GM19025 (cell line): Measurements from ENCODE around the gene ABCA12.

Source experiments
- ATAC-seq: cut with Tn5 transposase; IDR thresholded peaks from one replicate; pipeline ENCODE4 v1.9.1; 2021; ENCODE audit warnings: mild to moderate bottlenecking, low read depth, moderate library complexity; ENCODE audit not compliant: unreplicated experiment

ABCA12 gene

DNA sequence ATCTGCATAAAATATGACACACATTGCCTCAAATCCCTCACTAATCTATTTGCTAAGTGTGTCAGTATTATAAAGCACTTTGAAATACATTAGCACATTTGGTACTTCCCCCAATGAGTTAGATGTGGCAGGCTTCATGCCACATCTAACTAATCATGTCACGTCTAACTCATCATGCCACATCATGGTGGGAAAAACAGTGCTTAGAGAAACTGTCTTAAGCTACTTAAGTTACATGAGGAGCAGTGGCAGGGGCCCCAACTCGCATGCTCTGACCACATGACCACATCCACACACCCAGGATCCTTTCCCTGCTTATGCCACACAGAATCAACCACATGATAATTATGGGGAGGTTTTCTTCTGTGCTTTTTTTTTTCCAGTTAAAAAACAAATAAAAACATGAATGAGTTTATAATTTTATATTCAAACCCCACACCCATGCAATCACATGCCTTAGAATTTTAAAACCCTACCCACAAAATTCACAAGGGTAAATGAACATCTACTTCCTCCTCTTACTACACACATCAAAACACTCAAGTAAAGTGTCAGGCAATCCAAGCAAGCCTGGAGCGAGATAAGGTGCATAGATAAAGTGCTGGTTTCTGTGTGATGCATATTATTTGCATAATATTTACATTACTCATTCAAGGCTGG is 1.6 kb downstream of the ABCA12 start:
- ATAC-seq: peak; percentile 34

DNA sequence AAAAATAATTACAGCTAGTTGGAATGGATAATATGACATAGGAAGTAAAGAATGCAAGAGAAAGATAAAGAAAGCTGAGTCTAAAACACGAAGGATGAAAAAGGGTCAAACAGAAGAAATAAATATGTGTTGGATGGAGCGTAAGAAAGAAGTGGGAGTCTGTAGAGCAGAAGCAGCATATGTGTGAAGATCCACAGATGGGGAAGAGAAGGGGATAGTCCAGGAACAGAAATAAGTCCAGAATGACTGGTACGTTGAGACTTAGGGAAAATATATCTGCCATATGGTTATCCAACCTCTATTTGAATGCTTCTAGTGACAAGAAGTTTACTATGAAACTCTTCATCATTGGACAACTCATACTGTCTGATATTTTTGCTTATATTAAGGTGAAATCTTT is 18.0 kb downstream of the ABCA12 start:
- no peak for ATAC-seq

DNA sequence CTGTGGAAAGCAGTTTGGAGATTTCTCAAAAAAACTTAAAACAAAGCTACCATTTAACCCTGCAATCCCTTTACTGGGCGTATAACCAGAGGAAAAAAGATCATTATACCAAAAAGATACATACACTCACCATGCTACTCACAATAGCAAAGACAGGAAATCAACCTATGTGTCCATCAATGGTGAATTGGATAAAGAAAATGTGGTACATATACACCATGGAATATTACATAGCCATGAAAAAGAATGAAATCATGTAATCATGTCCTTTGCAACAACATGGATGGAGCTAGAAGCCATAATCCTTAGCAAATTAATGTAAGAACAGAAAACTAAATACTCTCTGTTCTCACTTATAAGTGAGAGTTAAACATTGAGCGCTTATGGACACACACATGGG is 18.6 kb downstream of the ABCA12 start:
- ATAC-seq: no peak

DNA sequence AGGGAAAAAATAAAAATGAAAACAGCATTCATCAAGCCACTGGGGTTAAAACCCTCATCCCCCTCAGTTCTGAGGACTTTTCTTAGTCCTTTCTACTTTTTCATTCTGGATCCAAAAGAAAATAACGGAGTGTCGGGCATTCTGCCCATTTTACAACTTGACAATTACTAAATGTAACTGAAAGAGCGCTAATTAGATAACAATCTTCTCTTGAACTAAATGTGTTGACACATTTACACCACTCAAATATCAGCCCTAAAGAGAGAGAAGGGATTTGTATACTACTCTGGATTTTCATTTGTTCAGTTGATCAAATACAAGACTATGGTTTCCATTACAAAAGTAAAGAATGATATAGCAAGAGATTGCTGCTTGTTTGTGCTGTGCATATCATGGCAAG is 27.5 kb downstream of the ABCA12 start:
- ATAC-seq: no peak

DNA sequence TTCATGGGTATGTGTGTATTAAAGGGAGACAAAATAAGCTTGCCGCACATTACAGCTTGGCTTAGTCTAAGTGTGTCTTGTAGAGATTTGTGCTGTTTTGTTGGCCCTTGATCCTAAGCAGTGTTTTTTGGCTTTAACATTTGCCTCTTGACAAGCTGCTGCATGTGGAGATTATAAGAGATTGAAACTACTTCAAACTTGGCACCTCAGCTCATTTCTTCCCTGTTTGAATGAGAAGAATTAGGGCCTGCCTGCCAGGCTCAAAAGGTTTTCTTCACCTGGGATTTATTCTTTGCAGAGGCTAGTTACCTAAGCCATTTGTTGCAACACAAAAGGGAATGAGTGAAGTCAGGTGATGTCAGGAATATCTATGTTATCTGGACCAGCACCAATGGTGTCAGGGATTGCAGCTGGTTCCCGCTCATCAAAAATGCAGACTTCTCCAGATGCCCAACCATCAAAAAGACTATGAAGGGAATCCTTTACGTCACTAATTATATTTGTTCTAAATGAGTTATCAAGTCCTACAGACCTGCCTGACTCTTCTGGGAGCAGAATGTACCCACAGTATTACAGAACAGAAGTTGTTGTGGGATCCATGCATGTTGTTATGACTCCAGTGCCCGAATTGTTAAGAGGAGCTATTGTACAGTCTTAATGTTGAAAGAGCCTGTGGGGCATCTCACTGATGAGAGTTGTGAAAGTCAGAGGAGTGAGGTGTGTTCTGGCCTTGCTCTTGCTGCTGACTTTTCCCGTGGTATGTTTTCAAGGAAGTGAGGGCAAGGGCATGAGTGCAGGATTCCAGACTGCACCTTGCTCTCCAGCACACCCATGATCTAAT is 31.0 kb downstream of the ABCA12 start:
- ATAC-seq: no peak

DNA sequence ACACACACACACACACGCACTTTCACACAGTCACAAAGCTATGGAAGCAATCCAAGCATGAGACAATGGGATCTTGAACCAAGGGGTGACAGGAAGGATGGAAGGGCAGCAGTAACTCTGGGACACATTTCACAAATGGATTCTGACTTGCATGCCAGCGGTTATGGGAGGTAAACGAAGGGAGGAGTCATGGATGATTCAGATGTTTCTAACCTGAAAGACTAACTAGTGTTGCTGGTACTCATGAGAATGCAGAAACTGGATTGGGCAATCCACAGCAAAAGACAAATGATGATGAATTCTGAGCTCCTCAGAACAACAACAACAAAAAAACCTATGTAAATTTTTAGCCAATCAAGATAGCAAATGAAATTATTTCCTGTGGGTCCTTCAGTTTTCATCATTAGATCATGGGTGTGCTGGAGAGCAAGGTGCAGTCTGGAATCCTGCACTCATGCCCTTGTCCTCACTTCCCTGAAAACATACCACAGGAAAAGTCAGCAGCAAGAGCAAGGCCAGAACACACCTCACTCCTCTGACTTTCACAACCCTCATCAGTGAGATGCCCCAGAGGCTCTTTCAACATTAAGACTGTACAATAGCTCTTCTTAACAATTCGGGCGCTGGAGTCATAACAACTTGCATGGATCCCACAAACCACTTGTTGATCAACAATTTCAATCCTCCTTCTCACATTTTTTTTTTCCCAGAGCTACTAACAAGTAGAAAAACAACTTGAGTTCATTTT is 32.6 kb downstream of the ABCA12 start:
- no peak for ATAC-seq

DNA sequence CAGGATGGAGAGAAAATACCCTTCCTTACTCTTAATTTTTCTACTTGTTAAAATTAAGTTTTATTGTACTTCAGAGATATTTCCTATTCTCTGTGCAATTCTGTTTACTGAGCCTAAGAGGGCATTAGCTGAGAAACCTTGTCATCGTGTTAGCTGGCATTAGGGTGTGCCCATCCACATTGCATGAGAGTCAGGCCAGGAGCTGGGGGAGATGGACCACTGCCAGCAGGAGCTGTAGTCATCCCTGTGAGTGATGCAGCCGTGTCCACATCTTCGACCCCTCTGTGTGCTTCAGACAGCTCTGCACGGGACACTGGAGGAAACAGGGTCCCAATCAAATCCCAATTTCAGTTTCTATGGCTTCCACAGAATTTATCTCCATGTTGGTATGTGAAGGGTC is 34.2 kb downstream of the ABCA12 start:
- ATAC-seq: no peak

DNA sequence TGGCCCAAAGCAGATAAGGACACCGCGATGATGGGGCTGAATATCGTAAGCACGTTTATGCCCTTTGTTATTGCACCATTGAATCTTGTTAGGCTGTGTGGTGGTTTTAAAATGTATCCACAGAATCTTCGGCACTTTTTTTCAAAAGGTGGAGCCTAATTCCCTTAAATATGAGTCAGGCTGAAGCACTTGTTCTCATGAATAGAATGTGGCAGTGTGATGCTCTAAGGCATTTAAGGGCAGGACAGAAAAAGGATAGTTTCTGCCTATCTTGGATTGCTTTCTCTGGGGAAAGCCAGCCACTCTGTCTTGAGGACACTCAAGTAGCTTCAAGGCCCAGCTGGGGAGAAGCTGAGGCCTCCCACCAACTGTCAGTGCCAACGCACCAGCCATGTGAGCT is 39.6 kb downstream of the ABCA12 start:
- no peak for ATAC-seq

DNA sequence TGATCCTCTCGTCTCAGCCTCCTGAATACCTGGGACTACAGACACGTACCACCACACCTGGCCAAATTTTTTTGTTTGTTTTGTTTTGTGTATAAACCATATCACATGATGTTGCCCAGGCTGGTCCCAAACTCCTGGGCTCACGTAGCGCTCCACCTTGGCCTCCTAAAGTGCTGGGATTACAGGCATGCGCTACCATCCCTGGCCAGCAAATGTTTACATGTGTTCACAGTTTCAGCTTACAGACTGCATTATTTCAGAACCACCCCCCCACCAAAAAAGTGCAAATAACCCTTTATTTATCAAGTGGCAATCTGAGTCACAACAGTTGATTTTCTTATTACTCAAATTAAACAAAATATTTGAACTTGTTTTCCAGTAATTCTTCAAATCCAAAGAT is 54.3 kb downstream of the ABCA12 start:
- ATAC-seq: no peak

DNA sequence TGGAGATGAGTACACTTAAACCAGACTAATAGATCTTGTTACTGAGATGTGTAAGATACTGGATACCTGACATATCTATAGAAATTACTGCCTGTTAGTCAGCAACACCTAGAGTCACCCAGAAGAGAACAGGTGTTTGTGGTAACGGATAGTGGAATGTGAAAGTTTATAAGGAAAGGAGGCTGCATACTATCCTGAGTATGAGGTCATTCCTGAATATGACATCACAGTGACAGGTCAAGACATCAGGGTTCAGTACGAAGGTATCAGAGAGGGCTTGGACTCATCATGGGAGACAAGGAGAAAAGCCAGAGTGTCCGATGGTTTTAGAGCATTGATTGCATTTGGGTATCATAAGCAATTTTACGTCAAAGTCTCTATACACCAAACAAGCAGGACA is 55.3 kb downstream of the ABCA12 start:
- no peak for ATAC-seq

DNA sequence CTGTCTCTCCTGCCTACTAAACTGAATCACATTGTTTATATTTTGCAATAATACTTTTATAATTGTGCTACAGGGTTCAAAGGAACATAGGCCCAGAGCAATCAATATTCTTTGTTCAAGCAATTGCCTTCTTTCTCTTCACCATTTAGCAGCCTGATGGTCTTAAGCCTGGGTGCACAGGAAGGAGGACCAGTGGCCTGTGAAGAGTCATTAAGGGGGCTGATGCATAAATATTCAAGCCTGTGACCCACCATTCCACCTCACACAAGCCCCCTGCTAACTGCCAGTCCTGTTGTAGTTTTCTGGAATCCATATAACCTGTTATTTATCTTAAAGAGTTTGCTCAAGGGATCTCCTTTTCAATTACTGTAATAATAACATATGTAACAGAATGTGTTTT is 56.0 kb downstream of the ABCA12 start:
- ATAC-seq: no peak

DNA sequence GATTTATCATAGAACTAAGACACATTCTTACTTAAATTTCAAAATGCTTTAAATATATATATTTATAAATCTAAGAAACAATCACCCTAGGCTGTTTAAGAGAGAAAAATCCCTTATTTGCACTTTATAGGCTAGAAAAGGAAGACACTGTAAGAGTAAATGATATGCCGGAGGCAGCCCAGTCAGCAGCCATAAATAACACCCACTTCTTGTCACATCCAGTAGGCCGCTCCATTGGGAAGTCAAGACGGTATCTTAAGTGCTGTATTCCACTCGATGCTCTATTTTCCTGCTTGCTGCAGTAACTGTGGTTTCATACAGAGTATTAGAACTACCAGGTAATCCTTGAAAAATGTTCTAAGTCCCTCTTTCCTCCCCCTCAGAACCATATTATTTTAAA is 57.9 kb downstream of the ABCA12 start:
- no peak for ATAC-seq

DNA sequence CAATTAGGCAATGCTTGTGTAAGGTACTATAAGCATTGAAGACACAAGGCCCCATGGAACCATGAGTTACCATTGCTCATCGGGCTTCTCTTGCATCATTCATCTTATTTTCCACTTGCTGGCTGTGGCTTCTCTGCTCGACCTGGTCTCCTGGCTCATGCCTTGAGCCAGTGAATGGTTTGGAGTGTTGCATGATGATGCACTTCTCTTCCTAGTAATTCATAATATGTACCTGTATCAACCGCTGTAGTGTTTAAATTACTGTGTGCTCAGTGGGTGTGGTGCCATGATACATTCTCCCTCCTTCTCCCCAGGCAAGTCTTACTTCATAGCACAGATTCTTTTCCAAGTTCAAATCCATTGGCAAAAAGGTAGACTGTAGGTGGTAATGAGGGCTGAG is 66.8 kb downstream of the ABCA12 start:
- no peak for ATAC-seq

DNA sequence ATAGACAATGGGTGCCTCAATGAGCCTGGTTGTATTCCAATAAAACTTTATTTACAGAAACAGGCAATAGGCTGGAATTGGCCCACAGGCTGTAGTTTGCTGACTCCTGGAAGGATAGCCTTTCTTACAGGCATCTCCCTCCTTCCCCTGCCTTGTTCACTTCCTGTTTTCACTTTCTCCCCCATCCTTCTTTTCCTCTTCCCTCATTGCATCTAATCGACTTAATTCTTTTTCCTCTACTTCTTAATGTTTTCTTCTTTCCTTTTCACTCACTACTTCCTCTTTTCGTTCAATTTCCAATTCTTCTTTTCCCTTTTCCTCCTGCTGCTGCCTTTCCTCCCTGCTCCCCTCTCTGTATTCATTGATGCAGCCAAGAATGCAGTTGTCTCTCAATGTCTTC is 70.0 kb downstream of the ABCA12 start:
- no peak for ATAC-seq

DNA sequence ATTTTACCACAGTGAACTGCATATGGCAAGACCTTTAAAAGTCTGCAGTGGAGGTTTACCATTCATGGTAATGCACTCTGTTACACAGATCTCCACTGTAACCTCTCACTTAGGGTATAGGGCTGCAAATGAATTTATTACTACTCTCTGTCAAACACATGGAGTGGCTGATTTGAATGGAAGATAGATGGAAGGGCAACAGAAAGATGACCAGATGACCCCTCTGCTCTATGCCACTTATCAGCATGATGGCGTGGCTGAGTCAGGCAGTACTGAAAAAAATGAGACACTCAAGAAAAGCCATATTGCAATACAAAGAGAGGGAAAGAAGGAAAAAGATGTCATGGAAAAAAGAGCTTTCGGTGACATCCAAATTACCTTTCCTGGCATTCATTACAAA is 72.3 kb downstream of the ABCA12 start:
- ATAC-seq: no peak

DNA sequence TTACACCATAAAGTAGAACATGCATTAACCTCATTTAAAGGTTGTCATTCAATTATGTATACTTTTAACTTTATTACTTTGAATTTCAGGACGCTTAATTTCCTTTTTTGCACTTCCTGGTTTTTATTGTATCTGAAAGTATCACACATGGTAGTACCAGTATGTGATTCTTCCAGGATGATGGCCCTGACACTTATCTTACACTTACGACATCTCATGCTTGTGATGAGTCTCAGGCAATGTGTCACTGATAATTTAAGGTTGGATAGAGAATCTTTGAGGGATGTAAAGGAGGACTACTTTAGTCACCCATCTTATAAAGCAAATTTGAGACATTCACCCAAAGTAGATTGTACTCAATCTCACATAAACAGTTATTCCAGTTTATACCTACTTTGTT is 74.9 kb downstream of the ABCA12 start:
- no peak for ATAC-seq

DNA sequence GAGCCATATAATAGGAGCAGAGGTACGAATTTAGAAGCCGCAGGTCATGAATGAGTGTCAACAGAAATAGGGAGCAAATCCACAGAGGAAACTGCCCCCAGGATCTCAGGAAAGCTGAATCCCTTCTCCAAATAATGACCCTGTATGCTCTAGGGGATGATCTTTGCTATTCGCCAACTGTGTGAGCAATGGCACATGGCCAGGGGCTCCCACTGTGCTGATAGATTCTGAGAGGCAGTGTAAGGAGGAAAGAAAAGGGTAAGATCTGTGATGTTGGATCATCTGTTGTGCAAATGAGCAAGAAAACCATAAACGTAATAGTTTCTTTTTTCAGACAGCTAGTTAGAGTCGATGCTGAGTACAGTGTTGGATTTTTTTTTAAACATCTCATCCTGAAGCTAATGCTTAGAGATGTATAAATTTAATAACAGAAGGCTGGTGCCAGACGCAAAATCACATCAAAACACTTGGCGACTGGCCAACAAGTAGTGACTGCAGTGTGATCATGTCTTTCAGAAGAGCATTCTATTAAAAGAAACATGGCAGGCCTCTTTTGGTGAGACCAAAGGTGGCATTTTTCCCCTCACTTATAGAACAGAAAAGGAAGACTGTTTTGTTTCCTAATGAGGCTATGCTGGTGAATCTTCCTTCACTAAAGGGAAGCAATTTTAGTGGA is 77.4 kb downstream of the ABCA12 start:
- no peak for ATAC-seq

DNA sequence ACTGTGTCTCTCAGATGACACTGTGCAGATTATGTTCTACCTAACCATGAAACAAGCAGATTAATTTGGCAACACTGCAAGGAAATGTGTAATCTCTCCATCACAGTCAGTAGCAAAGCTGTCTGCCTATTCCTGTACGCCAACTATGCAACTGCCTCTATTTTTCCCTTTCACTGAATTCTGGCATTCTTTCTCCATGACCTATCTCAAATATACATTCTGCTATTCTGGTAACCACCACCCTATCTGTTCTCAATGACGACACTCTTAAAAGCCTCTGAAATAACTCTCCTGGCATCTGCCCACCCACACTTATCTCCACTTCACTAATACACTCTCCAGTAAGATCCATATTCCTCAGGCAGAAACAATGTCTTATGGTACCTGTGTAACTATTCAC is 78.7 kb downstream of the ABCA12 start:
- ATAC-seq: no peak

DNA sequence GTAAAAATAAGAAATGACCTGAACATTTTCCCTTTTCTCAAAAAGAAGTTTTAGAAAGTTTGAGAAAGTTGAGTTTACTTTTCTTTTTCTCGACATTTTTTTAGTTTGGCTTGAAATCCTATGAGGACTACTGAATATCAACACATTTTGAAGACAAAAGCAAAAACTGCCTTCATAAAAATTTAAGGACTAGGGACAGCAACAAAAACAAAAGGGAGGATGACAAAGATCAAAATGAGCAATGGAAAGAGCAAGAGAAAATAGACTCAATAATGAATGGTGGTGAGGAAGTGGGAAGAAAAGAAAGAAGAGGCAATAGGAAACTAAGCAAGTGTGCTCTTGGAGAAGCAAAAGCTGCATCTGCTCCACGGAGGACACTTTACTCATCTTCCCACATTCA is 82.5 kb downstream of the ABCA12 start:
- ATAC-seq: no peak

DNA sequence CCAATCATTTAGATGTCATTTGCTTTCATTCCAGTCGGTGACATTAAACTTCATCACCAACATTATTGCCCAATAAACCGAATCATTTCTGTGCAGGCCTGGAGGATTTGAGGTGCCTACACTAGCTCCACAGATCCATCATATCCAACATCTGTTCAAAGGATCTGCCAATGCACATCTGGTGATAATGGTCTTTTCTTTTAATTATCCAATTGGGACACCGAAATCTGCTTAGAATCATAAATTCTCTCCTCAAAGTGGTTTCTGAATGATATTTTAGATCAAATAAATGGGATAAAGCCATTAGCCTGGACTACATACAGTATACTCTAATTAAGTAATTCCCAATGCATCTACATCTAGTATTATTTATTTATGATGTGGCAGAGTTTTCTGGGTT is 85.6 kb downstream of the ABCA12 start:
- no peak for ATAC-seq

DNA sequence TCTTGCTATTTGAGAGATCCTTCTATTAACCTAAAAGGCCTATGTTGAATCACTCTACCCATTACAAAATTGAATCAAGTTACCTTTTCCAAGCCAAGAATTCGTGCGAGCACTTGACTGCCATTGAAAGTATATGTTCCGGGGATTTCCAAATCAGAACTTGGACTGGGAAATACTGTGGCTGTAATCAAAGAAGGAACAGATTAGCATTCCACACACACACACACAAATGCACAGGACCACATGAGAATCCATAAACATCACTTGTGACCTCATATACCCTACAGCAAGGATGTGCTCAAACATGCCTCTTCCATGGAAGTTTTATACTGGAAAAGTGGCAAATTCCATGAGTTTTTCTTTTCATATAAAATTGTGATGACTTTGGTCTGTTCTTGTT is 86.0 kb downstream of the ABCA12 start:
- ATAC-seq: no peak
